ENCODE data around the gene TTC33. TPM values are rescaled to one million over a fixed set of nuclear protein-coding genes. Genes with fewer than 3 reads are reported as not detected.

TTC33 gene
- total and polyA plus RNA-seq, 10 donors = 4.3 to 17.9 (median 13.7) TPM

DNA sequence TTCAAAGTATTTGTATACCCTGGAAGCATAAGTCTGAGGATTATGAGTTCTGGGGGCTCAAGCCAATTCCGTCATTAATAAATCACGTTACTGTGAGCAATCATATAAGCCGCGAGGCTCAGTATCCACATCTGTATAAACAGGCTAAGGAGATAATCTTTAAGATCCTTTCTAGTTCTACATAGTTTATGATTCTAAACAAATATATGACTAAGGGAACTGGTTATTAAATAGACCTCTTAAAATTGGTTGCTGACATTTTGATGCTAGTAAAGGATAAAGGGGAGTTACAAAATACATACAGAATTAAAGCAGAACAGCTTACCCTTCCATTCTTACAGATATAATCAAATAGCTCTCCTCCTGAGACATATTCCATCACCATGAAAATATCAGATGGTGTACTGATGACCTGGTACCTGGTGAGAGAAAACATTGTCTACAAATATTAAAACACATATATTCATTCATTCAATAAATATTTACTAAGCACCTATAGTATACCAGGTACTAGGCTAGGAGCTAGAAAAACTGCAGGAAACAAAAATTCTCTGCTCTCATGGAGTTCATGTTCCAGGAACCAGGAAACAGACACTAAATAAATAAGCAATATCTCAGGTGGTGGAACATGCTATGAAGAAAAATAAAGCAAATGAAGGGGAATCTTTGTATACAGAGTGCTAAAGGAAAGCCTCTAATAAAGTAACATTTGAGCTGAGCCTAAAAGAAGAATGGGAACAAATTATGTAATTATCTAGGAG lies 19.5 kb upstream of the TTC33 start:
- Histone ChIP-seq H3K4me3 (no peak overlapping the region), H3K36me3 (peaks cover 0 to 78% (median 41%) of the 10 kb centered on the region in 6 donors), H3K27me3 (replicated peaks in 1 of 7) (no peaks in the 10 kb centered on the region), H3K4me1 (peaks cover 0 to 34% (median 16%) of the 10 kb centered on the region in 6 donors), H3K9me3 (no peaks in the 10 kb centered on the region), H3K27ac (peak overlapping the region in 2 of 8 donors; percentile 37 to 41)
- WGBS, 5 donors = 71 to 99% (median 95%) methylated on average over 4 of the region's 4 CpGs
- intact Hi-C loops (cut with DNase I; ENCODE audit: low total_unique reads) = no loop called here
- DNase-seq = no peak
- TF ChIP-seq POLR2A (IDR thresholded peaks at IDR 0.05) (no peak), POLR2AphosphoS5 (IDR thresholded peaks at IDR 0.05) (no peak)
- TF ChIP-seq, protein P1, sequence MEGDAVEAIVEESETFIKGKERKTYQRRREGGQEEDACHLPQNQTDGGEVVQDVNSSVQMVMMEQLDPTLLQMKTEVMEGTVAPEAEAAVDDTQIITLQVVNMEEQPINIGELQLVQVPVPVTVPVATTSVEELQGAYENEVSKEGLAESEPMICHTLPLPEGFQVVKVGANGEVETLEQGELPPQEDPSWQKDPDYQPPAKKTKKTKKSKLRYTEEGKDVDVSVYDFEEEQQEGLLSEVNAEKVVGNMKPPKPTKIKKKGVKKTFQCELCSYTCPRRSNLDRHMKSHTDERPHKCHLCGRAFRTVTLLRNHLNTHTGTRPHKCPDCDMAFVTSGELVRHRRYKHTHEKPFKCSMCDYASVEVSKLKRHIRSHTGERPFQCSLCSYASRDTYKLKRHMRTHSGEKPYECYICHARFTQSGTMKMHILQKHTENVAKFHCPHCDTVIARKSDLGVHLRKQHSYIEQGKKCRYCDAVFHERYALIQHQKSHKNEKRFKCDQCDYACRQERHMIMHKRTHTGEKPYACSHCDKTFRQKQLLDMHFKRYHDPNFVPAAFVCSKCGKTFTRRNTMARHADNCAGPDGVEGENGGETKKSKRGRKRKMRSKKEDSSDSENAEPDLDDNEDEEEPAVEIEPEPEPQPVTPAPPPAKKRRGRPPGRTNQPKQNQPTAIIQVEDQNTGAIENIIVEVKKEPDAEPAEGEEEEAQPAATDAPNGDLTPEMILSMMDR (IDR thresholded peaks at IDR 0.05 in 8 of 11, conservative IDR thresholded peaks at IDR 0.05 in 3 of 11) = no peak

DNA sequence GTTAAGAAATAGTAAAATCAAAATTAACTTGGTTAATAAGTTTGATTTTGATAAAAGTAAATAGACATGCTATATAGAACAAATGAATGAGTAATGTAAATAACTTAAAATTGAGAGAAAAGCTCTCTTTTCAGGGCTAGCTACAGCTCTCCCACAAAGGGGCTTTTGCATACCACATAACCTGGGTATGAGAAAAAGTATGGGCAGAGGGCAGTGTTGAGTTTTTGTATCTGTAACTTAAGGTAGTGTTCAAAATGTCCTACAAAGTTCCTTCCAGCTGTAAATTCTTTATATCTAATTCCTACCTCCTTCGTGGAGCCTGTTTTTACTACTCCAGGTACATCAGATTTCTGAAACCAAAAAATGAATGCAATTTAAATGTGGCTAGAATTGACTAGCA lies 18.9 kb upstream of the TTC33 start:
- peaks cover 0 to 84% (median 45%) of the 10 kb centered on the region in 6 donors for H3K36me3 ChIP-seq
- 91 to 100% (median 93%) methylated on average over 1 of the region's 1 CpG for WGBS, 5 donors
- intact Hi-C loops (cut with DNase I; ENCODE audit: low total_unique reads) = no loop called here

DNA sequence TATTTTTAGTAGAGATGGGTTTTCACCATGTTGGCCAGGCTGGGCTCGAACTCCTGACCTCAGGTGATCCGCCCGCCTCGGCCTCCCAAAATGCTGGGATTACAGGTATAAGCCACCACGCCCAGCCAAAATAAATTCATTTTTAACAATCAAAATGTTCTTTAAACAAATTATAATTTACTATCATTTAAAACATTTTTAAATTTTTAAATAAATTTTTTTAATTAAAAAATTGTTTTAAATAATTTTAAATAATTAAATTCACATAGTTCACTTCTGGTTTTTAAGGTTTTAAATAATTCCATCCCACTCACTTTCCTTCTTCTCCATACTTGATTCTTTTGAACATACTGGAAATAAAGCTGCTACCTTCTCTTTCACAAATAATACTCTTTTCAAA lies 15.0 kb upstream of the TTC33 start:
- TF ChIP-seq POLR2A (IDR thresholded peaks at IDR 0.05) (no peak), POLR2AphosphoS5 (IDR thresholded peaks at IDR 0.05) (no peak)
- TF ChIP-seq, protein P1 (IDR thresholded peaks at IDR 0.05 in 8 of 11, conservative IDR thresholded peaks at IDR 0.05 in 3 of 11) = no peak
- intact Hi-C loops (cut with DNase I; ENCODE audit: low total_unique reads) = no loop called here
- 97 to 100% (median 99%) methylated on average over 5 of the region's 5 CpGs for WGBS, 5 donors
- no peak for DNase-seq
- Histone ChIP-seq H3K4me3 (no peak overlapping the region), H3K27ac (no peak overlapping the region), H3K36me3 (peaks cover 0 to 99% (median 57%) of the 10 kb centered on the region in 6 donors), H3K9me3 (no peaks in the 10 kb centered on the region), H3K27me3 (replicated peaks in 1 of 7) (no peaks in the 10 kb centered on the region), H3K4me1 (peaks cover 0 to 6% (median 1%) of the 10 kb centered on the region in 6 donors)

More for the DNA sequence above, 18.9 kb upstream of the TTC33 start:
- TF ChIP-seq POLR2AphosphoS5 (IDR thresholded peaks at IDR 0.05) (no peak), POLR2A (IDR thresholded peaks at IDR 0.05) (no peak)
- TF ChIP-seq, protein P1 (IDR thresholded peaks at IDR 0.05 in 8 of 11, conservative IDR thresholded peaks at IDR 0.05 in 3 of 11) = no peak
- no peak for DNase-seq
- Histone ChIP-seq H3K4me3 (no peak overlapping the region), H3K4me1 (peaks cover 0 to 28% (median 14%) of the 10 kb centered on the region in 6 donors), H3K27ac (no peak overlapping the region), H3K9me3 (no peaks in the 10 kb centered on the region), H3K27me3 (replicated peaks in 1 of 7) (no peaks in the 10 kb centered on the region)

DNA sequence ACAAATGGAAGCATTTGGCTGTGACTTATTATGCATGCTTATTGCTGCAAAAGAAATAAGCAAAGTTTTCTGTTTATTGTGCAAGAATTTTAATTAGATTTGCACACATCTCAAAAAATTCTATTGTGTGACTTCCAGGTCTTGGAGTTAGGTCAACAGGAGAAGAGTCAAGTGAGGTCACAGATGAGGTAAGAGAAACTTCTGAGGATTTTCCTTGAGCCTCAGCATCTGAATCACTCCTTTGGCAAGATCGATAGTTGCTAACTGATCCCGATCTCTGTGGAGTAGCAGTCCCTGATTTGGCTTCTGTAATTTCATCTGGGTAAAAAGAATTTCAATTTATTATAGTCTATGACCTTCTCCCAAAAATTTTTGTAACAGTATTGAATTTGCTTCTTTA lies 6.9 kb upstream of the TTC33 start:
- no peak overlapping the region for H3K4me3 ChIP-seq
- intact Hi-C loops (cut with DNase I; ENCODE audit: low total_unique reads) = no loop called here
- DNase-seq = no peak

More for the DNA sequence above, 6.9 kb upstream of the TTC33 start:
- Histone ChIP-seq H3K9me3 (no peaks in the 10 kb centered on the region), H3K4me1 (no peaks in the 10 kb centered on the region), H3K27ac (no peak overlapping the region), H3K36me3 (peaks cover 0 to 86% (median 60%) of the 10 kb centered on the region in 6 donors), H3K27me3 (replicated peaks in 1 of 7) (no peaks in the 10 kb centered on the region)
- 93 to 100% (median 97%) methylated on average over 2 of the region's 2 CpGs for WGBS, 5 donors
- TF ChIP-seq, protein P1 (IDR thresholded peaks at IDR 0.05 in 8 of 11, conservative IDR thresholded peaks at IDR 0.05 in 3 of 11) = no peak
- TF ChIP-seq POLR2A (IDR thresholded peaks at IDR 0.05) (no peak), POLR2AphosphoS5 (IDR thresholded peaks at IDR 0.05) (no peak)

Data from spleen (tissue), 11 donors.